Measurements from ENCODE around the gene CRMP1. TPM values are rescaled to one million over a fixed set of nuclear protein-coding genes. Genes with fewer than 3 reads are reported as not detected.
A peak's percentile ranks its signal among the peaks of the same experiment; 100 is the strongest.

Gene CRMP1
- polyA plus RNA-seq, 1 experiment: 5.6 TPM

DNA sequence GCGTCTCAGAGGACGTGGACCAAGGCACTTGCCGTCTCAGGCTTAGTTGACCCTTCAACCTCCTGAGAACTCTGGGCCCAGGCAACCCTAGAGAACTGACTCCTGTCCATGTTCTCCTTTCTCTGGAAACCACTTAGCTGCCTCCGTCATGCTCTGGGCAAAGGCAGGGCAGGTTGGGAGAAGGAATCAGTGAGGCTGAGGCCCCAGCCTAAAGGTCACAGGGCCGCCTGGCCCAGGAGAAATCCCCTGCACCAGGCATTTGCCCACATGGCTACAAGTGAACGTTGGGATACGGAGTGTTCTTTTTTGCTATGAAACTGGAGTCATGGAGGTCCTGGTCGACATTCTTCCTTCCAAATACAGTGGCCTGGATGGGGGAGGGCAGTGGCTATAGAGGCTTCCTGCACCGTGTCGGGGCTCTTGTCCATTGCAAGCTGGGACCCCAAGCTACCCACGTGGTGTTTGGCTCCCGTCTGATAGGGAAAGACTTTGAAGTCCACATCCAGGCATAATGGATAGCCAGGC is 76.0 kb downstream of the CRMP1 start:
- Histone ChIP-seq H3K4me3 (ENCODE audit: low read depth, low read length) (no peak overlapping the region), H3K27ac (ENCODE audit: low read depth, low read length) (no peak overlapping the region), H3K9me3 (ENCODE audit: control insufficient read depth, insufficient read depth, low read length) (no peaks in the 10 kb centered on the region), H3K27me3 (ENCODE audit: control insufficient read depth, insufficient read depth, low read length) (no peaks in the 10 kb centered on the region)
- ChIA-PET CTCF (no interaction called here), POLR2A (no interaction called here)
- TF ChIP-seq, protein P1, sequence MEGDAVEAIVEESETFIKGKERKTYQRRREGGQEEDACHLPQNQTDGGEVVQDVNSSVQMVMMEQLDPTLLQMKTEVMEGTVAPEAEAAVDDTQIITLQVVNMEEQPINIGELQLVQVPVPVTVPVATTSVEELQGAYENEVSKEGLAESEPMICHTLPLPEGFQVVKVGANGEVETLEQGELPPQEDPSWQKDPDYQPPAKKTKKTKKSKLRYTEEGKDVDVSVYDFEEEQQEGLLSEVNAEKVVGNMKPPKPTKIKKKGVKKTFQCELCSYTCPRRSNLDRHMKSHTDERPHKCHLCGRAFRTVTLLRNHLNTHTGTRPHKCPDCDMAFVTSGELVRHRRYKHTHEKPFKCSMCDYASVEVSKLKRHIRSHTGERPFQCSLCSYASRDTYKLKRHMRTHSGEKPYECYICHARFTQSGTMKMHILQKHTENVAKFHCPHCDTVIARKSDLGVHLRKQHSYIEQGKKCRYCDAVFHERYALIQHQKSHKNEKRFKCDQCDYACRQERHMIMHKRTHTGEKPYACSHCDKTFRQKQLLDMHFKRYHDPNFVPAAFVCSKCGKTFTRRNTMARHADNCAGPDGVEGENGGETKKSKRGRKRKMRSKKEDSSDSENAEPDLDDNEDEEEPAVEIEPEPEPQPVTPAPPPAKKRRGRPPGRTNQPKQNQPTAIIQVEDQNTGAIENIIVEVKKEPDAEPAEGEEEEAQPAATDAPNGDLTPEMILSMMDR (IDR thresholded peaks at IDR 0.05; ENCODE audit: low read depth, low read length): no peak
- DNase-seq (ENCODE audit: low read depth, low spot score): no peak

DNA sequence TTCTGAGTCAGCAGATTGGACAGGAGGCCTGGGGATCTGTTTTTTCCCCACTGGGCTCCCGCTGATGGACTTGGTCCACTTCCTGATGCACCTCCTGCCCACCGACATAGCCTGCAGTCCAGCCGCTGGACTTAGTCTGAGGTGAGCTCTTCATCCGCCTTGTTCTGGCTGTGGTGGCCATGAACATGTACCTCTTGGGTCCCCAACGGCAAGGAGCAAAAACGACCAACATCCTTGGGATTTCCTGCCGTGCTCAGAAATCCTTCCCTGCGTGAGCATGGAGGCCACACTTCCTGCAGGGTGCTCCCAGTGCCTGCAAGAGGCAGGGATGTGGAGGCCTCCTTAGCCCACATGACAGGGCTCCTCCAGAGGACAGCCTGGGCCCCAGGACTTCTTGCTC is 76.8 kb downstream of the CRMP1 start:
- CTCF ChIA-PET: no interaction called here
- POLR2A ChIA-PET: no interaction called here
- no peaks in the 10 kb centered on the region for H3K27me3 ChIP-seq (ENCODE audit: control insufficient read depth, insufficient read depth, low read length)
- no peaks in the 10 kb centered on the region for H3K9me3 ChIP-seq (ENCODE audit: control insufficient read depth, insufficient read depth, low read length)
- H3K4me3 ChIP-seq (ENCODE audit: low read depth, low read length): no peak overlapping the region
- TF ChIP-seq, protein P1 (IDR thresholded peaks at IDR 0.05; ENCODE audit: low read depth, low read length): no peak
- H3K27ac ChIP-seq (ENCODE audit: low read depth, low read length): no peak overlapping the region
- no peak for DNase-seq (ENCODE audit: low read depth, low spot score)

DNA sequence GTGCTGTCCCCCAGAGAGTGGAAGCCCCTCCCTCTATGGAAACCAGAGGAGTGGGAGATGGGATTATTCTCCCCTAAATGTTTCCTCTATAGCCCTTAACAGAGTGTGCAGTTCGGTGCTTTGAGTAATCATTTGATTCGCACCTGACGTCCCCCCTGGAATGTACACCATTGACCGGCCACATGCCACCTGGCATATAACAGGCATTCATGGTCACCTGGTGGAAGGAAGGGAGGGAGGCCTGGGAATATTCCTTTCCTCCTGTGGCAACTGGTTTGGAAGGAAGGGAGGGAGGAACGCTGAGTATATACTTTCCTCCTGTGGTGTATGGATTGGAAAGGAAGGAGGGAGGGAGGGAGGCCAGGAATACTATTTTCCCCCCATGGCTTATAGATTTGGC is 77.2 kb downstream of the CRMP1 start:
- Histone ChIP-seq H3K9me3 (ENCODE audit: control insufficient read depth, insufficient read depth, low read length) (no peaks in the 10 kb centered on the region), H3K27me3 (ENCODE audit: control insufficient read depth, insufficient read depth, low read length) (no peaks in the 10 kb centered on the region), H3K27ac (ENCODE audit: low read depth, low read length) (no peak overlapping the region), H3K4me3 (ENCODE audit: low read depth, low read length) (no peak overlapping the region)
- TF ChIP-seq, protein P1 (IDR thresholded peaks at IDR 0.05; ENCODE audit: low read depth, low read length): no peak
- ChIA-PET POLR2A (no interaction called here), CTCF (interaction anchor here (0.6 to 0.8 kb wide), 2 partner anchors 8 to 764 kb away, joined by 3 read pairs; partner anchors contain the start of gene STK32B)
- DNase-seq (ENCODE audit: low read depth, low spot score): no peak

DNA sequence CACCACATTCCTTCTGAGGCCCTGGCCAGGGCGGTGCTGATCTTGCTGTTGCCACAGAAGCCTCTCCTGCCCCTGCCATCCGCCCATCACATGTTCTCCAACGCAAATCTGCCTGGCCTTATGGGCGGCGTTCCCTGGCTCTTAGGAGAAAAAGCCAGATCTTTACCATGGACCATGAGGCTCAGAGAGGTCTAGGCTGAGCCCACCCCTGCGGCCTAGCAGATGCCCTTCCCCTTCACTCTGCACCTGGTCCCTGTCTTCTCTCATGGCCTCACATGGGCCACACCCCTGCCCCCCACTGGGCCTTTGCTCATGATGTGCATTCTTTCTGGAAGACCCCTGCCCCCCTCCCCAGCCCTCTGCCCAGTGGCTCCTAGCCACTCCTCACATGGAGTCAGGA is 78.5 kb downstream of the CRMP1 start:
- ChIA-PET POLR2A (no interaction called here), CTCF (no interaction called here)
- TF ChIP-seq, protein P1 (IDR thresholded peaks at IDR 0.05; ENCODE audit: low read depth, low read length): no peak
- Histone ChIP-seq H3K27me3 (ENCODE audit: control insufficient read depth, insufficient read depth, low read length) (no peaks in the 10 kb centered on the region), H3K27ac (ENCODE audit: low read depth, low read length) (no peak overlapping the region), H3K9me3 (ENCODE audit: control insufficient read depth, insufficient read depth, low read length) (no peaks in the 10 kb centered on the region), H3K4me3 (ENCODE audit: low read depth, low read length) (no peak overlapping the region)
- DNase-seq (ENCODE audit: low read depth, low spot score): no peak

DNA sequence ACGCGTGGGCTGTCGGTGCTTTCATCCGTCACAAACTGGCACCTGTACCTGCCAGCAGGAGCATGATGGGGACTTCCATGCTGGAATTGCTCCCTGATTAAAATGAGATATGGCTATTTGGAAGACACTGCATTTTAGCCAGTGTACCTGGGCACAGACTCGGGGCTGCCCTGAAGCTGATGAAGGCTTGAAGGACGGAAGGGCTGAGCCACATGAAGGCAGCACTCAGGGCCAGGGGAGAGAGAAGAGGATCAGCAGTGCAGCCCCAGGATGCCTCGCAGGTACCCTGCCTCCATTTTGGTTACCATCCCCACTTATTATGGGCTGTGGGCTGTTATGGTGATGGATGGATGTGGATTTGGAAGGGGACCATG is 79.0 kb downstream of the CRMP1 start:
- POLR2A ChIA-PET: no interaction called here
- Histone ChIP-seq H3K27ac (ENCODE audit: low read depth, low read length) (peak overlapping the region; percentile 11), H3K9me3 (ENCODE audit: control insufficient read depth, insufficient read depth, low read length) (no peaks in the 10 kb centered on the region), H3K4me3 (ENCODE audit: low read depth, low read length) (no peak overlapping the region), H3K27me3 (ENCODE audit: control insufficient read depth, insufficient read depth, low read length) (no peaks in the 10 kb centered on the region)
- TF ChIP-seq, protein P1 (IDR thresholded peaks at IDR 0.05; ENCODE audit: low read depth, low read length): no peak
- DNase-seq (ENCODE audit: low read depth, low spot score): no peak
- CTCF ChIA-PET: interaction anchor here (1.0 to 2.3 kb wide), 7 partner anchors 10 to 415 kb away, joined by 3 to 13 read pairs (median 4); no protein-coding TSS in a partner anchor
